Gastrocnemius medialis (tissue), 4 donors: ENCODE data around the gene COL23A1. TPM values are rescaled to one million over a fixed set of nuclear protein-coding genes. Genes with fewer than 3 reads are reported as not detected.

ENCODE experiments used
- ATAC-seq, 2 donors: fragments of 150-250 bp; one replicate each; pipeline ENCODE4 v1.9.1; 2016
- DNase-seq, 2 donors: peaks; one replicate each; pipeline ENCODE4 v3.0.0-alpha.2; 2019
- H3K27ac ChIP-seq, 4 donors: fragments of 200-600 bp; sonication (generic); 1 replicate in 1 of 4; 2 replicates in 3 of 4; pipeline ENCODE4 v1.5.1; 2016 to 2018; ENCODE audit warnings: mild to moderate bottlenecking in 2 of 4, moderate library complexity in 1 of 4
- H3K27me3 ChIP-seq, 3 donors: fragments of 200-600 bp; sonication (generic) in 2 of 3; 1 replicate in 1 of 3; 2 replicates in 2 of 3; pipeline versions ENCODE4 v1.5.1 to v1.6.0; 2016 to 2019; ENCODE audit warnings: mild to moderate bottlenecking in 1 of 3, moderate library complexity in 1 of 3
- H3K36me3 ChIP-seq, 2 donors: fragments of 200-600 bp; sonication (generic) in 1 of 2; one replicate each; pipeline ENCODE4 v1.5.1; 2017 to 2018
- H3K4me1 ChIP-seq, 2 donors: fragments of 200-600 bp; sonication (generic) in 1 of 2; one replicate each; pipeline ENCODE4 v1.5.1; 2016 to 2017; ENCODE audit warnings: mild to moderate bottlenecking in 2 of 2
- H3K4me3 ChIP-seq, 4 donors: fragments of 200-600 bp; sonication (generic) in 3 of 4; 1 replicate in 1 of 4; 2 replicates in 3 of 4; pipeline ENCODE4 v1.5.1; 2016 to 2019; ENCODE audit warnings: mild to moderate bottlenecking in 2 of 4
- H3K9me3 ChIP-seq, 3 donors: fragments of 200-600 bp; sonication (generic) in 2 of 3; 1 replicate in 1 of 3; 2 replicates in 2 of 3; pipeline ENCODE4 v1.5.1; 2016 to 2019
- CTCF ChIP-seq, 5 experiments: fragments of 450-650 bp in 3 of 5; fragments of 200-600 bp in 2 of 5; sonication (generic) in 2 of 5; IDR thresholded peaks in 4 of 5; conservative IDR thresholded peaks in 1 of 5; 1 replicate in 4 of 5; 2 replicates in 1 of 5; pipeline ENCODE4 v1.5.1; 2016 to 2019; ENCODE audit warnings: antibody characterized with exemption in 5 of 5, mild to moderate bottlenecking in 3 of 5, moderate library complexity in 3 of 5
- POLR2A ChIP-seq, 2 donors: fragments of 450-650 bp; IDR thresholded peaks; one replicate each; pipeline ENCODE4 v1.6.1; 2017; ENCODE audit warnings: antibody characterized with exemption in 2 of 2, mild to moderate bottlenecking in 2 of 2, moderate library complexity in 2 of 2
- in situ Hi-C, 4 donors: fragments of 200-750 bp; cut with MboI; loops; one replicate each; pipeline versions ENCODE4 v1.15.0 to v1.8.0; 2017; ENCODE audit warnings: low sequenced_read_pairs in 4 of 4
- intact Hi-C: fragments of 100-400 bp; cut with DNase I; formaldehyde crosslinking; loops from one replicate; pipeline ENCODE4 v1.15.1; 2023; ENCODE audit warnings: low total_unique reads
- total RNA-seq, 4 donors: library from RNA; depleted of rRNA; stranded (reverse); fragments of >200 nt; gene quantifications; one replicate each; pipeline versions ENCODE4 v1.1.0 to v1.2.3, GENCODE V29; 2016

Gene COL23A1
- total RNA-seq, 4 donors from 2014 or later = 0.62 to 1.1 (median 0.97) TPM; not detected in 1

GRCh38 chr5:178449163-178450070 lies 140.8 kb downstream of the COL23A1 start:
- intact Hi-C loops (no loop called here), in situ Hi-C loops (no loop called here)
- DNase-seq (no peak), ATAC-seq (no peak)
- Histone ChIP-seq H3K4me1 (no peaks in the 10 kb centered on the region), H3K36me3 (no peaks in the 10 kb centered on the region), H3K27ac (no peak overlapping the region), H3K9me3 (no peaks in the 10 kb centered on the region), H3K4me3 (no peak overlapping the region), H3K27me3 (no peaks in the 10 kb centered on the region)
- TF ChIP-seq CTCF (IDR thresholded peaks at IDR 0.05 in 4 of 5, conservative IDR thresholded peaks at IDR 0.05 in 1 of 5) (no peak), POLR2A (IDR thresholded peaks at IDR 0.05) (no peak)

- H3K36me3 ChIP-seq = no peaks in the 10 kb centered on the region
- in situ Hi-C loops (no loop called here), intact Hi-C loops (no loop called here)
- no peak overlapping the region for H3K4me3 ChIP-seq
- no peak overlapping the region for H3K27ac ChIP-seq
- TF ChIP-seq CTCF (IDR thresholded peaks at IDR 0.05 in 4 of 5, conservative IDR thresholded peaks at IDR 0.05 in 1 of 5) (no peak), POLR2A (IDR thresholded peaks at IDR 0.05) (no peak)
- H3K4me1 ChIP-seq = no peaks in the 10 kb centered on the region
- DNase-seq = no peak
- H3K9me3 ChIP-seq = no peaks in the 10 kb centered on the region
- ATAC-seq = no peak
- no peaks in the 10 kb centered on the region for H3K27me3 ChIP-seq
These were observed 144.7 kb downstream of the COL23A1 start for GRCh38 chr5:178445534-178445933.

DNA sequence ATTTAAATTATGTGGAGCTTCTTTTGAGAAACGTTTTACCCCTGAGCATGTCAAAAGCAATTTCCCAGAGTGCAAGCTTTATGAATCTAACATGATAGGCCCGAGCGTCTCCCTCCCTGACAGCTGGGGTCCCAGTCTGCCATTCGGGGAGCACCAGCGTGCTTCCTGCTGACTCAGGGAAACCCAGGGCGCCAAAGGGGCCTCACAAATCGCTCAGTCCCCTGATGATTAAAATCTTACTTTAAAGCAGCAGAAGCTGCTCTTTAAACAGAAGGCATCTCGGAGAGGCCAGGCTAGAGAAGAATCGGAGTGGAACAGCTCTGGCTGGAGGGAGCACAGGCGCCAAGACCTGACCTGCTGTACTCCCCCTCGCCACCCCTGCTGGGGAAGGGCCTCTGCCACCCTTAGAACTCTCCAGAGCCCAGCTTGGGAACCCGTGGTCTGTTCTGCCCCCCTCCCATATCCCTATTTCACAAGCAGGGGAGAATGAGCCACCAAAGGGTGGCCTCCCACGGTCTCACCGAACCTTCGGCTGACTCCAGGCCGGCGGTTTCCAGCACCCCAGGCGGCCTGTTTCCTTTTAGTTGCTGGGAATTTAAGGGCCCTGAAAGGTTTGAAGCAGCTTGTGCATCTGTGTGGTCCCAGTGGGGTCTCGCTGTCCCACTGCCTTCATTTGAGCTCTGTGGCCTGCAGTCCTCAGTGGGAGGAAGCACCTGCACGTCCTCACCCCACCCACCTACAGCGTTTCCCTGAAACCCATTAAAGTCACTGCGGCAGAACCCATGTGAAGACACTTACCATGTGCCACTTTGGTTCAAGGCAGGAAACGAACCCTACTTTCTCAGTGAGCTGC lies 147.6 kb downstream of the COL23A1 start:
- TF ChIP-seq POLR2A (IDR thresholded peaks at IDR 0.05) = no peak
- TF ChIP-seq CTCF (IDR thresholded peaks at IDR 0.05 in 4 of 5, conservative IDR thresholded peaks at IDR 0.05 in 1 of 5) = no peak
- intact Hi-C loops (no loop called here), in situ Hi-C loops (no loop called here)
- H3K27ac ChIP-seq = no peak overlapping the region
- H3K27me3 ChIP-seq = no peaks in the 10 kb centered on the region
- H3K36me3 ChIP-seq = no peaks in the 10 kb centered on the region
- no peaks in the 10 kb centered on the region for H3K9me3 ChIP-seq
- ATAC-seq (no peak), DNase-seq (no peak)
- H3K4me3 ChIP-seq = no peak overlapping the region
- no peaks in the 10 kb centered on the region for H3K4me1 ChIP-seq

GRCh38 chr5:178441486-178442270 lies 148.5 kb downstream of the COL23A1 start:
- H3K4me1 ChIP-seq = no peaks in the 10 kb centered on the region
- H3K36me3 ChIP-seq = no peaks in the 10 kb centered on the region
- H3K27ac ChIP-seq = no peak overlapping the region
- TF ChIP-seq POLR2A (IDR thresholded peaks at IDR 0.05) = no peak
- DNase-seq (no peak), ATAC-seq (no peak)
- H3K9me3 ChIP-seq = no peaks in the 10 kb centered on the region
- H3K4me3 ChIP-seq = no peak overlapping the region
- H3K27me3 ChIP-seq = no peaks in the 10 kb centered on the region
- intact Hi-C loops (no loop called here), in situ Hi-C loops (no loop called here)
